COR-L47 (cell line): ENCODE data around the gene KSR1.

Experiments
- DNase-seq: peaks from one replicate; lab custom pipeline; 2025; lab: John Stamatoyannopoulos, UW

KSR1 gene

GRCh38 chr17:27590864-27591263, 134.6 kb downstream of the KSR1 start:
- no peak for DNase-seq

GRCh38 chr17:27591986-27592385, 135.7 kb downstream of the KSR1 start:
- no peak for DNase-seq

- DNase-seq, result no peak
Observed at GRCh38 chr17:27593232-27593856, 137.1 kb downstream of the KSR1 start.

GRCh38 chr17:27593857-27594255, 137.6 kb downstream of the KSR1 start:
- no peak for DNase-seq

- DNase-seq, result no peak
Observed at GRCh38 chr17:27595208-27595607, 139.0 kb downstream of the KSR1 start.

GRCh38 chr17:27596096-27596495, 139.8 kb downstream of the KSR1 start:
- no peak for DNase-seq

- peak; percentile 49 for DNase-seq
Observed at GRCh38 chr17:27596566-27597187, 140.4 kb downstream of the KSR1 start.

- DNase-seq, result no peak
Observed at GRCh38 chr17:27597188-27597580, 140.9 kb downstream of the KSR1 start.

- no peak for DNase-seq
Observed at GRCh38 chr17:27597783-27598320, 141.6 kb downstream of the KSR1 start.

GRCh38 chr17:27598337-27599050, 142.2 kb downstream of the KSR1 start:
- DNase-seq, result no peak

- no peak for DNase-seq
Observed at GRCh38 chr17:27600471-27600870, 144.2 kb downstream of the KSR1 start.

- peak; percentile 47 for DNase-seq
Observed at GRCh38 chr17:27601069-27601974, 145.1 kb downstream of the KSR1 start.

GRCh38 chr17:27601975-27602302, 145.7 kb downstream of the KSR1 start:
- DNase-seq, result no peak

- DNase-seq, result peak; percentile 53
Observed at GRCh38 chr17:27602721-27603420, 146.6 kb downstream of the KSR1 start.

- DNase-seq, result no peak
Observed at GRCh38 chr17:27603421-27603770, 147.1 kb downstream of the KSR1 start.

GRCh38 chr17:27603880-27604794, 147.9 kb downstream of the KSR1 start:
- DNase-seq, result no peak

- no peak for DNase-seq
Observed at GRCh38 chr17:27605409-27605808, 149.2 kb downstream of the KSR1 start.

GRCh38 chr17:27607521-27608091, 151.4 kb downstream of the KSR1 start:
- DNase-seq, result no peak

GRCh38 chr17:27608328-27609230, 152.3 kb downstream of the KSR1 start:
- no peak for DNase-seq
